Testis (tissue), 3 donors: Measurements from ENCODE around the gene PROC. TPM values are rescaled to one million over a fixed set of nuclear protein-coding genes. Genes with fewer than 3 reads are reported as not detected.

Source experiments
- DNase-seq: peaks from one replicate; pipeline ENCODE4 v3.0.0-alpha.2; 2019
- H3K27ac ChIP-seq, 2 donors: fragments of 200-600 bp; sonication (generic); one replicate each; pipeline ENCODE4 v1.5.1; 2019
- H3K27me3 ChIP-seq: fragments of 200-600 bp; sonication (generic); one replicate; pipeline ENCODE4 v1.5.1; 2019
- H3K36me3 ChIP-seq: fragments of 200-600 bp; sonication (generic); one replicate; pipeline ENCODE4 v1.5.1; 2017; ENCODE audit warnings: low read depth; ENCODE audit errors: missing control alignments
- H3K4me1 ChIP-seq: fragments of 200-600 bp; sonication (generic); one replicate; pipeline ENCODE4 v1.5.1; 2019
- H3K4me3 ChIP-seq, 2 donors: fragments of 200-600 bp; sonication (generic); one replicate each; pipeline ENCODE4 v1.5.1; 2017 to 2019
- H3K9me3 ChIP-seq: fragments of 200-600 bp; sonication (generic); one replicate; pipeline ENCODE4 v1.5.1; 2017
- POLR2A ChIP-seq: fragments of 450-650 bp; IDR thresholded peaks from one replicate; pipeline ENCODE4 v1.6.1; 2017; ENCODE audit warnings: antibody characterized with exemption, mild to moderate bottlenecking, moderate library complexity
- WGBS, 2 donors: methylation state at CpG; one replicate each; pipeline ENCODE4 v1.1.5; 2018; 5-methylcytosine and 5-hydroxymethylcytosine counted together
- intact Hi-C: fragments of 100-400 bp; cut with DNase I; formaldehyde crosslinking; loops from one replicate; pipeline ENCODE4 v1.15.1; 2023; ENCODE audit warnings: low total_unique reads
- polyA plus RNA-seq: library from polyadenylated mRNA; stranded (reverse); fragments of 350-450 nt; fragmentation: Illumina TruSeq; extraction: RNeasy Lipid Tissue Mini Kit (QIAGEN cat#74804); gene quantifications from one replicate; pipeline ENCODE4 v1.2.3, GENCODE V29; 2014; ENCODE audit warnings: low read depth, low replicate concordance; ENCODE audit not compliant: insufficient read depth
- total RNA-seq, 2 donors: library from RNA; depleted of rRNA; stranded (reverse); fragments of >200 nt; gene quantifications; one replicate each; pipeline ENCODE4 v1.2.3, GENCODE V29; 2016
- TF ChIP-seq, protein P1 (sequence below), 3 experiments: fragments of 450-650 bp in 2 of 3; fragments of 200-600 bp in 1 of 3; sonication (generic) in 1 of 3; IDR thresholded peaks; one replicate each; pipeline ENCODE4 v1.5.1; 2016 to 2019; ENCODE audit warnings: antibody characterized with exemption in 3 of 3, mild to moderate bottlenecking in 2 of 3, moderate library complexity in 1 of 3

The PROC gene
- total and polyA plus RNA-seq, 3 donors from 2014 or later = 0.63 TPM; not detected in 2

- Histone ChIP-seq H3K27me3 (no peaks in the 10 kb centered on the region), H3K27ac (no peak overlapping the region), H3K4me3 (no peak overlapping the region), H3K4me1 (no peaks in the 10 kb centered on the region), H3K36me3 (no peaks in the 10 kb centered on the region), H3K9me3 (no peaks in the 10 kb centered on the region)
- no peak for DNase-seq
- intact Hi-C loops = no loop called here
- WGBS, 2 donors = 91 to 96% methylated on average over 12 of the region's 12 CpGs
- no peak for TF ChIP-seq POLR2A
- TF ChIP-seq, protein P1, sequence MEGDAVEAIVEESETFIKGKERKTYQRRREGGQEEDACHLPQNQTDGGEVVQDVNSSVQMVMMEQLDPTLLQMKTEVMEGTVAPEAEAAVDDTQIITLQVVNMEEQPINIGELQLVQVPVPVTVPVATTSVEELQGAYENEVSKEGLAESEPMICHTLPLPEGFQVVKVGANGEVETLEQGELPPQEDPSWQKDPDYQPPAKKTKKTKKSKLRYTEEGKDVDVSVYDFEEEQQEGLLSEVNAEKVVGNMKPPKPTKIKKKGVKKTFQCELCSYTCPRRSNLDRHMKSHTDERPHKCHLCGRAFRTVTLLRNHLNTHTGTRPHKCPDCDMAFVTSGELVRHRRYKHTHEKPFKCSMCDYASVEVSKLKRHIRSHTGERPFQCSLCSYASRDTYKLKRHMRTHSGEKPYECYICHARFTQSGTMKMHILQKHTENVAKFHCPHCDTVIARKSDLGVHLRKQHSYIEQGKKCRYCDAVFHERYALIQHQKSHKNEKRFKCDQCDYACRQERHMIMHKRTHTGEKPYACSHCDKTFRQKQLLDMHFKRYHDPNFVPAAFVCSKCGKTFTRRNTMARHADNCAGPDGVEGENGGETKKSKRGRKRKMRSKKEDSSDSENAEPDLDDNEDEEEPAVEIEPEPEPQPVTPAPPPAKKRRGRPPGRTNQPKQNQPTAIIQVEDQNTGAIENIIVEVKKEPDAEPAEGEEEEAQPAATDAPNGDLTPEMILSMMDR (IDR thresholded peaks at IDR 0.05) = no peak
Measured at GRCh38 chr2:127456960-127457359, 38.7 kb downstream of the PROC start.

DNA sequence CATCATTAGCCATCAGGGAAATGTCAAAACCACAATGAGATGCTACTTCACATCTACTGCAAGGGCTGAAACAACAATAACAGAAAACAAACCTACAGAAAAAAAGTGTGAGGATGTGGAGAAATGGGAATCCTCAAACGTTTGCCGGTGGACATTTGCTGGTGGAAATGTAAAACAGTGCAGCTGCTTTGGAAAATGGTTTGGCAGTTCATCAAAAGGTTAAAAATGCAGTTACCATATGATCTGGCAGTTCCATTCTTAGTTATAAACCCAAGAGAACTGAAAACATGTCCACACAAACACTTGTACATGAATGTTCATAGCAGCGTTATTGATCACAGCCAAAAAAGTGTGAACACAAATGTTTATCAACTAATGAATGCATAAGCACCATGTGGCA is 44.2 kb downstream of the PROC start:
- no peak for DNase-seq
- Histone ChIP-seq H3K4me3 (no peak overlapping the region), H3K4me1 (no peaks in the 10 kb centered on the region), H3K27ac (no peak overlapping the region), H3K27me3 (no peaks in the 10 kb centered on the region), H3K9me3 (no peaks in the 10 kb centered on the region), H3K36me3 (no peaks in the 10 kb centered on the region)
- intact Hi-C loops = no loop called here
- no peak for TF ChIP-seq POLR2A
- TF ChIP-seq, protein P1 (IDR thresholded peaks at IDR 0.05) = no peak
- WGBS, 2 donors = 70 to 81% methylated on average over 3 of the region's 3 CpGs

DNA sequence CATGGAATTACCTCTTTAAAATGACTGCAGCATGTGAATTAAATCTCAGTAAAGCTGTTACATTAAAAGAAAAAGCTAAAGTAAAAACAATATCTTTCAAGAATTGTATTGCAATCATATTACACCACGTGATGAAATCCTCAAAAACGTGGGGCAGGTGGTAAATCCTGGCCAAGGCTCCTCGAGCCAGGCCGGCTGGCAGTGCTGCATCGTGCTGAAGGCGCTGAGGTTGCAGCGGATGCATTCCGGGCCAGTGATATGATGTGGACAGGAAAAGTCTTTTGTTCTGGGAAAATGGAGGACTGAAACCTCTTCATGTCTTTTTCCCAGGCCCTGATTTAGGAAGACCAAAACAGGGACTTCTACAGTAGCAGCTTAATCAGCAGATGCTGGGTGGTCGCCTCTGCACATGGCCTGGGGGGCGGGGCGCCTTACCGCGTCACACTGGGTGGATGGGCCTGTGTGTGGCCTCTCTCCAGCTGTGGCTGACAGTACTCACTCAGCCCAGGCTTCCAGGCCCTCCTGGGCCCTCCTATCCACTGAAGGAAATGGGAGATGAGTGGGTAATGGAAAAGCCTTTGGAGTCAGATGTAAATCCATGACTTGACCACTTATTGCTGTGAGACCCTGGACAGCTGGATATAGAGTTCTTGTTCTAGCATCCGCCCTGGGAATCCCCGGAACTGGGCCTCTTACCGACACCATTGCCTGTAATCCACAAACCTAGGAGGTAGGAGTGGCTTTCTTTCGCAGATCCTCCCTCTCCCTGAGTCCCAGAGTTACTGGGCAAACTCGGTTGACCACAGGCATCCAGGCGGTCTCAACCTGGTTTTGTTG is 45.1 kb downstream of the PROC start:
- no peak for TF ChIP-seq POLR2A
- TF ChIP-seq, protein P1 (IDR thresholded peaks at IDR 0.05) = no peak
- intact Hi-C loops = no loop called here
- no peak overlapping the region for H3K27ac ChIP-seq
- no peak overlapping the region for H3K4me3 ChIP-seq
- H3K36me3 ChIP-seq = no peaks in the 10 kb centered on the region
- no peaks in the 10 kb centered on the region for H3K4me1 ChIP-seq
- H3K9me3 ChIP-seq = no peaks in the 10 kb centered on the region
- DNase-seq = no peak
- no peaks in the 10 kb centered on the region for H3K27me3 ChIP-seq
- 75 to 78% methylated on average over 19 of the region's 19 CpGs for WGBS, 2 donors

DNA sequence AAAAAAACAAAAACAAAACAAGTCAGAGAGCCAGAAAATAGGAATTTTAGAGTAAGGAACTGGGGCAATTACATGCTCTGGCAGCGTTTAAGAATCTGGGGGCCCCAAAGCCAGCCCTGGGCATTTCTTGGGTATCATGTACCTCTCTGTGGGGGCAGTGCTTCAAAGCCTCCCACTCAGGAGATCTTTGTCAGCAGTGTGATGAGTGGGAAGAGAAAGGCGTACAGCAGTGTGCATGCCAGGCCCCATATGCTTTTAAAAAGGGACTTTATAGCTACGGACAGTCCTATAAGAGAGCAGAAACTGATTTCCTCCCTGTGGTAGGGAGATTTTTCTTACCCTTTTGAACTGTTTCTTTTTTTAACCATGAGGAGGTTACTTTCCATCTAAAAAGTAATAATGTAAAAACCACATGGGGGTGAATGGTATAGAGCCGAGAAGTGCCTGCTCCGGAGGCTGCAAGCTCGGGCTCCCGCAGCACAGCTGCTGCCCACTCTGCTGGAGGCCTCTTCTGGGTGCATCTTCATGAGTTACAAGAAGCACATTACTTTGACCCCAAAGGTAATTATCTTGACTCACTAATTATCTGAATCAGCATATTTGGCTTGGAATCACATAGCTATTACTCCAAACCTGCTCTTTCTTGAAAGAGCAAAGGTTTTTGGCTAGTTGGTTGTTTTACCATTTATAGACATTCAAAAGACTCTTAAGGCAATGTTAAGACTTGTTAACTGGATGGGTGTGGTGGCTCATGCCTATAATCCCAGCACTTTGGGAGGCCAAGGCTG is 46.4 kb downstream of the PROC start:
- TF ChIP-seq, protein P1 (IDR thresholded peaks at IDR 0.05) = no peak
- TF ChIP-seq POLR2A = no peak
- Histone ChIP-seq H3K27ac (no peak overlapping the region), H3K36me3 (no peaks in the 10 kb centered on the region), H3K4me1 (no peaks in the 10 kb centered on the region), H3K9me3 (no peaks in the 10 kb centered on the region), H3K27me3 (no peaks in the 10 kb centered on the region), H3K4me3 (no peak overlapping the region)
- 86 to 89% methylated on average over 7 of the region's 7 CpGs for WGBS, 2 donors
- intact Hi-C loops = no loop called here
- DNase-seq = no peak
